Activated CD8-positive, alpha-beta memory T cell treated with anti-CD3 and anti-CD28 coated beads, Interleukin-2, amount 50 U/mL, for 48 hours (primary cell): ENCODE data around the gene ARMC8.
A peak's percentile ranks its signal among the peaks of the same experiment; 100 is the strongest.

Experiments
- DNase-seq: peaks from one replicate; pipeline ENCODE4 v3.0.0-alpha.2; 2020

ARMC8 gene

DNA sequence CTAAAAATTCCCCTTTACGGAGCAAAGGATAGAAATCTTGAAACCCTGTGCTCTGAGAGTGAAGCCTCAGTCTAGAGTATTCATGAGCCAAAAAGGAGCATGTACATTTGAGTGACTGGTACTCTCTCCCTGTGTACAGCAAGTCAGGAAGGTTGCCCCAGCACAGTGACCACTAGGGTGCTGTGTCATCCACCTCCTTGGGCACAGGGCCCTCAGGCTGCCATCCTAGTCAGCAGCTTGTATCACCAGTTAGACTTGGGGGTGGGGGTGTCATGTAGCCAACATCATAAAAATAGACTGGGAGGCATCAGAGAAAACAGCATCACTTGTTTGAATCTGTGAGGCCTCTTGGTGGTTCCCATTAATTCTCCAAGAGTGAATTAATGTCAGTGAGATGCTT is 130.6 kb downstream of the ARMC8 start:
- DNase-seq = no peak

DNA sequence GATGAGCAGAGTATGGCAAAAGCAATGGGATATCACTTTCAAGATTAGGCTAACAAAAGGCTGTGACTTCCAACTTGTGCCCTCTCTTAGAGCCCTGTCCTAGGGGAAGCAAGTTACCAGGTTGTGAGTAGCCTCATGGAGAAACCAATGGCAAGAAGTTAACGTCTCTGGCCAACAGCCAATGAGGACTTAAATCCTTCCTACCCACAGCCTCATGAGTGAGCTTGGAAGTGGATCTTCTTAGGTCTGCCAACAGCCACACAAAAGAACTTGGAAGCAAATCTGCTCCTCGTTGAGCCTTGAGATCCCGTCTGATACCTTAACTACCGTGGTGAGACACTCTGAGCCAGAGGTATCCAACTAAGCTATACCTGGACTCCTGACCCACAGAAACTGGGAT is 136.9 kb downstream of the ARMC8 start:
- no peak for DNase-seq

DNA sequence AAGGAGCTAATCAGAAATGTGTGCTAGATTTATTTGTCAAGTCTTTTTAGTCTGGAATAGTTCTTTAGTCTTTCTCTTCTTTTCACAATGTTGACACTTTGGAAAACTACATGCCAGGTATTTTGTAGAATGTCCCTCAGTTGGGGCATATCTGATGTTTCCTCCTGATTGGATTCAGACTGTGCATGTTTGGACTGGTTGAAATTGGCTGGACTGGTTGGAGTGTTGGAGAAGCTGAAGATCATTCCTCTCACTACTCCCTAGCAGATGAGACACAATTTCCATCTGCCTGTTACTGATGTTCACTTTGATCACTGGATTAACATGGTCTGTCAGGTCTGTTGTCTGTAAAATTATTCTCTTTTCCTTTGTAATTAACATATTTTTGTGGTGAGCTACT is 138.9 kb downstream of the ARMC8 start:
- DNase-seq = no peak

DNA sequence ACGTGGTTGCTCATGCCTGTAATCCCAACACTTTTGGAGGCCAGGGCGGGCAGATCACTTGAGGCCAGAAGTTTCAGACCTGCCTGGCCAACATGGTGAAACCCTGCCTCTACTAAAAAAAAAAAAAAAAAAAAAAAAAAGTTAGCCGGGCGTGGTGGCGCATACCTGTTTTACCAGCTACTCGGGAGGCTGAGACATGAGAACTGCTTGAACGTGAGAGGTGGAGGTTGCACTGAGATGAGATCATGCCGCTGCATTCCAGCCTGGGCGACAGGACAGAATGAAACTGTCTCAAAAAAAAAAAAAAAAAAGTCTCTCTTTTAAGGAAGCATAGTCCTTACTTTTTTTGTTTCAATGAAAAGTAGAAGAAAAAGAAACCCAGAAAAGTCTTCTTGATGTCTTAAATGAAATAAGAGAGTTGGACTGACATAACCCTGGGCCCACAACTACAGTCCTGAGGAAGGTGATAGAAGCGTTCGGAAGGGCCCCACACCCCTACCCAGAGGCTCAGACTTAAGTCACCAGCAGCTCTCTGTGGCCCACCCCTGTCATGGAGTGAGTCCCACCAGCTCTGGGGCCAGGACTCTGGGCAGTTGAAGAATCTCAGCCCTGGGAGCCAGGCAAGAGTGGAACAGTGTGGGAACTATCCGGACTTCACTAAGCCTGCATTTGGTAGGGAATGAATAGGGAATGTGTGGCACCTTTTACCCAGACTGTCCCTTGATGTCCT is 139.9 kb downstream of the ARMC8 start:
- no peak for DNase-seq

DNA sequence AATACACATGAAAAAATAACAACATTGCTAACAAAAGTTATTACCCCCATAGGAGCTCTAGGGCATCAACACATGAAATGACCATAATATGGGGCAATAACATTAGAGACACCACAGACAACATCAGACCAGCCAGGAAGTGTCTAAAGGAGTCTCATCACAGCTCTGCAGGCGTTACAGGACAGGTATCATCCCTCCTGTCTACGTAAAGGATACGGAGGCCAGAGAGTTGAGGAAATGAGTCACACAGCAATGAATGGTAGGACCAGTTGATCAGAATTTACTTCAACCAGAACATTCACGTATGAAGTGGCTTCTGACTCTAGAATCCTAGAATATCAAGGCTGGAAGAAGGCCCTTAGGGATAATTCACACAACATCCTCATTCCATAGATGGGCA is 140.7 kb downstream of the ARMC8 start:
- DNase-seq = no peak

DNA sequence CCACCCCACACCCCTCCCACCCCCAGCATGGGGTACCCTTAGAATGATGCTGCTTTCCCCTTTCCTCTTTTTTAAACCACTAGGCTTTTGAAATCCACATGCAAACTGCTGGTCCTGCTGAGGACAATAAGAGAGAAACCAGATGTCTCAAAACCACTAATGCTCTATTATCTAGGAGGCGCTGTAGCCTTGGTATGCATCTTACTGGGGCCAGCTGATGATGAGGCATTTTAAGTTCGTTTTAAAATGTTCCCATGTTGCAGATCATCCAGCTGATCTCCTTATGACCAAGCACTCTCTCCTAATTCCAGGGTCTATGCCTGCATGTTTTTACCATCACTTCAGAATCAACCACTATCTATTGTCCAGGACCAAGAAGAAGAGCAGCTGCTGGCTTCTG is 141.2 kb downstream of the ARMC8 start:
- no peak for DNase-seq

DNA sequence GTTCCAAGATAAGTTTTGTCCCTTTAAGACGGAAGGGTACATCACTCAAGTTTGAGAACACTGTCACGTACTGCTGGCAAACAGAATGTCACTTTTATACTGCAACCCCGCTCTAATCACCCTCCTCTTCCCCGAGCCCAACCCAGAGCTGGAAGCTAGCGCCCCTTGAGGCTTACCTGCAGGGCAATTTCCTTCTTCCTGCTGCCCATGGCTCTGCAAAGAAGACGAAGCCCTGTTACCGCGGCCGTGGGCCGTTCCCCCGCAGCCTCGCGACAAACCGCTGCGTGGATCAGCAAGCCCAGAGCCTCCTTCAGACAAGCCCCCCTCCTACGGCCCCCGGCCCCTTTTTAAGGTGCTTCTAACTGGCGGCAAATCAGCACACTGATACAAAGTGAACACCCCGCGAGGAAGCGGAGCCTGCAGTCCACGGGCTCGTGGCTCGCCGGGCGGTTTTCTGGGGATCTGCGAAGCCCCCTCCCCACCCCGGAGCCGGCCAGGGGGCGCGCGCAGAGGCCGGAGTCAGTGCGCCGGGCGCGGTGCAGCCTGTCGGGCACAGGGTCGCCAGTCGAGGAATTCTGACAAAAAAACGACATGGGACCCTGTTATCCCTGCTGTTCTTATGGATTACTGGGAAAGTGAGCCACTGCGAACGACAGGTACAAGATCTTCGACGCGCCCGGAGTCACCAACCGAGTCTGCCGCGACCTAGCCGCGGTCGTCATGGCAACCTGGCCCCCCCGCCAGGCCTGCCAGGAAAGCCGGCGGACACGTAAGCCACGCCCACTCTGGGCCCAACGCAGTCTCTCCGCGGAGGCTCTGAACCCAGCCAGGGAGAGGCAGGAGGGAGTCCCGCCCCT is 142.3 kb downstream of the ARMC8 start, which contains the start of gene NME9:
Gene NME9, minus strand, starts transcription at position 725 of the 857 bp plus-strand sequence. Its CDS starts 516 bp downstream, at position 209.
- peak; percentile 94 for DNase-seq

DNA sequence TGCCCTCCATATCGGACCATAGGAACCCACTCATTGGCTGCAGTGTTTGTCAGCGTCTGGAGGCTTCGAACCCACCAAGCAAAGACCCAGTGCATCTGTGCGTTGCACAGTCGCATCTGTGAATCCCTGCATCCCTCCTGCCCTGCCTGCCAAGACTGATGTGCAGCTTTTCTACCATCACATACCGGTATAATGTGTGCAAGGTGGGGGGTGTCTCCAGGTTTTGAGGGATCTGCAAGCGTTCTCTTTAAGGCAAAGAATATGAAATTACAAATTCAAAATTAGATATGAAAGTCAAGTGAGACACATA is 142.8 kb downstream of the ARMC8 start:
- DNase-seq = no peak

DNA sequence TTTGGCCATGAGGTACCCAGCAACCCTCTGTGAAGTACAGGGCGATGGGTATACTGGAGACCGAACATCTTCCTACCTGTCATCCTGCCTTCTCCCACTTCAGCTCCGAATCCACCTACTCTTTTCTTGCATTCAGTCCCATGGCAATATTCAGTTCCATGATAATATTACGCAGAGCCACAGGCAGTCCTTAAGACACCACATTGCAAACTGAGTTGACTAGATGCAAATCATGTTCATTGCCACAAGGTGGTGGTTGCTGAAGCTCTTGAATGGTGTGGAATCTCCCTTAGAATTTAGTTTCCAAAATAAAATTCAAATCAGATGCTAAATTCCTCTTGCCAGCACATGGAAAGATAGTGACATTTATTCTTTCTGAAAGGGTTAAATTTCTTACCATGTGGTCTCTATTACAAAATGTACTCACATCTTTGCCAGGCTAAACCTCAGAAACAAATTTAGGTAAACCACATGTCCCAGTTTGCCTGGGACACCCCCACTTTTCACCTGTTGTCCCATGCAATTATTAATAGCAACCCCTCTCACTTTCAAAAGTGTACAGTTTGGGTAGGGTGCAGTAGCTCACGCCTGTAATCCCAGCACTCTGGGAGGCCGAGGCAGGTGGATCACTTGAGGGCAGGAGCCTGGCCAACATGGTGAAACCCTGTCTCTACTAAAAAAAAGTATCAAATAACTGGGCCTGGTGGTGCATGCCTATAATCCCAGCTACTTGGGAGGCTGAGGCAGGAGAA is 144.2 kb downstream of the ARMC8 start:
- DNase-seq = no peak

DNA sequence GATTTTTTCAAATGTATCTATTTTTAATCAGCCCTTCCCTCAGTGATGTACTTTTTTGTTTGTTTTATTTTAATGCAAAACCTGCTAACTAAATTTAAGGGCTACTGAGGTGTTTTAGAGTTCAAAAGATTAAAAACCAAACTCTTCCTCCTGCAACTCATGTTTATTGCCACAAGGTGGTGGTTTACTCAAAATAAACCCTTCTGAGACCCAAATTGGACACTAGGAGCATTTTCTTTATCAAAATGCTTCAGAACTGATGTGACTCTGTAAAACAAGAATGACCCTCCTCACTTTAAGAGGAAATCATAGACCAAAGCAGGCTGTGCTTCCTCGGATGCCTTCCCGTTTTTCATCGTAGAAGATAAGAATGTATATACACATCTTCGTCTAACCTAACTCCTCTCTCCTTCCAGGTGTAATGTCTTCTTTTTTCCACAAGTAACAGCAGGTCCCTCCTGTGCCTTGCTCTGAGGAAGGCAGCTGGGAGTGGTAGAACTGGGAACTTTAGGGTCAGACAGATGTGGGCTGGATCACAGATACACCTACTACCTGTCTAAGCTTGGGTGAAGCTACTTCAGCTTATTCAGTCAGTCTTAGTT is 145.5 kb downstream of the ARMC8 start:
- DNase-seq = no peak

DNA sequence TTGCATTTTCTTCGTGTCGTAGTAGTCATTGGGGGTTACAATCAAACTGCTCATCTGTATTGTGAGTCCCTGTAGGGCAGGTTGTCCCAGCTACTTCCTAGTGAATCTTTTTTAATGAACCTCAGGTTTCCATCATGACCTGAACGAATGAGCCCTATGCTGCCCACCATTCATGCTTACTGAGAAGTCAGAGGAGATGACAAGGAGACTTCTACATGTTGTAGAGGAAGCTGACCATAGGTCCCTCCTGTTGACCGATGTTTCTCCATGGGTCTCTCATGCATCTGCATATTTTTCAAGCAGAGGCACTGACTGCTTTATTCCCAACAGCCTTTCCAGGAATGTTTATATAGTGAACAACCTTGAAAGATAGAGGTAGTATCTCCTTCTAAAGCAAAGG is 147.5 kb downstream of the ARMC8 start:
- DNase-seq = no peak

DNA sequence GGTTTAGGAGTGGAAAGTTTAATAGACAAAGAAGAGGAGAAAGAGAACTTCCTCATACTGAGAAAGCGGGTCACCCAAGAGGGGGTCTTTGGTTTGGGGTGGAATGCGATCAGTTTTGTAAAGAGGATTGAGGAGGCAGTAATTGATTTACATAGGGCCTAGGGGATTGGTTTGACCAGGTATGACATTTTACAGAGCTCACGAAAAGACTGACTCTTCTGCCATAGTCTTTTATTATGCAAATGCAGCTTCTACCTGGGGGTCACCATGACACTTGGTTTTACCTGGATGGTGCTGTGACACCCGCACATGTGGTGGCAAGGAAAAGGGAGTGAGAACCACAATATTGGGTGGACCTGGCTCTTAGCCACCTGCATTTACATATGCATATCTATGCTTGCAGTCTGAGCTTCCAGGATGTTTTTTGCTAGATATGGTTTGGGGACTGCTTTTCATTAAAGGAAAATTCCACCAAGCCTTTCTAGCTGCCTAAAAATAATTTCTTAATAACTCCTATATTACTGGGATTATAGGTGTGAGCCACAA is 149.4 kb downstream of the ARMC8 start:
- DNase-seq = peak; percentile 7

DNA sequence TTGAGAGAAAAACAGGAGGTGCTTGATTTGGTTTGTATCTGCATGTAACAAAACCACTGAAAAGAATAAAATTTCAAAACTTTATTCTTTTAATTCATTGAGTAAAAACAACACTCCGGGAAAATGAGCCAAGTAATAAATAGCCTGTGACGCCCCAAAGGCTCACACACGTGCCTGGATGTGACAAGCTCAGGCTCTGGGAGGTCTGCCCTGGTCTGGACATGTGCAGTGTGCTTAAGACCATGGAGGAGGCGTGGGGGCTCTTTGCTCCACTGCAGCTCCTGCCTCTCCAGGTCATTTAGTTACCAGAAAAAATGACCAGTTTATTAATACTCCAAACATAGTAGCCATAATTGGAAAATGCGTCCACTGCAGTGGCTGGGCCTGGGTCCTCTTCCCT is 151.1 kb downstream of the ARMC8 start:
- DNase-seq = no peak

DNA sequence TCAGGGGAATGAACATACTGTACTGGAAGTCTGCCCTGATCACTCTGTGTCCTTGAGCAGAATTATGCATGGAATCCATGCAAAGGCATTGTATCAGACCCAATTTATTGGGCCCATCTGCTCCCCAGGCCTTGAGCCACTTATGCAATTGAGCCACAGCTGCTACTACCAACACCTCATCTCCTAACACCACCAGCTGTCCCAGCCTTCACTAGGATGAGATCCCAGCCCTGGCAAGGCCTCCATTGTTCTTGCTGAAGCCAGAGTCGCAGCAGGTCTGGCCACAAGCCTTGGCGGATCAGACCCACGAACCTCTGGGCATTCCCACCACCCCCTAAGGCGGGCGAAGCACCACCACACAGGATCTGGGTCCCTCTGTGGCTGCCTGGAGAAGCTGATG is 151.7 kb downstream of the ARMC8 start:
- no peak for DNase-seq

DNA sequence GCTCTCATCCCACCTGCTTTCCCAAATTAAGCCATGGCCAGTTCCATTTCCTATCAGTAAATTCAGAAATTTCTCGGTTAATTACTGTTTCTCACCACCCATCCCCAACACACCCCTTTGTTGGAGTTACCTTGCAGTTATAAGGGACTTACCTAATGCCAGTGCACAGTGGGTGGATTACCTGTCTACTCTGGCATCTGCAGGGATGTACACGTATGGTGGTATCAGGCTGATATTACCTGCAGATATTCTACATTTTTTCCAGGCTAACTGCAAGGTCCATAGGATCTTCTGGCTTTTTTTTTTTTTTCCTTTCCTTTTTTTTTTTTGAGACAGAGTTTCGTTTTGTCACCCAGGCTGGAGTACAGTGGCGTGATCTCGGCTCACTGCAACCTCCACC is 153.4 kb downstream of the ARMC8 start:
- no peak for DNase-seq

DNA sequence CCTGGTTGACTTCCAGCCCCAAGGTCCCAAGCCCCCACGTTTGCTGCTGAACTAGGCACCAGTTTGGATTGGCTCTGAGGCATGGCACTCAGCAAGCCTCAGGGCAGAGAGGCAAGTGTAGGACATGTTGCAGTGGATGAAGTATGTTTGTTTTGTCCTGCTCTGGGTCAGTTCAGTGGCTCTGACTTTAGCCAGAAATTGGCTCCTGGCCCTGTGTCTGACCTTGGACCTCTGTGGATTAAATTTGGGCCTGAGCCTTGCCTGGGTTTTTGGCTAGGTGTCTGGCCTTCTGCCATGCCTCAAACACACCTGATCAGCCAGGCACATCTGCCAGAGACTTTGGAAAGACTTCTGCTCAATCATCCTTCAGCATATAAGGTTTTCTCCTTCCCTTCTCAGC is 157.7 kb downstream of the ARMC8 start:
- no peak for DNase-seq
